ENCODE data around the gene EFTUD2.
A peak's percentile ranks its signal among the peaks of the same experiment; 100 is the strongest.

EFTUD2 gene

DNA sequence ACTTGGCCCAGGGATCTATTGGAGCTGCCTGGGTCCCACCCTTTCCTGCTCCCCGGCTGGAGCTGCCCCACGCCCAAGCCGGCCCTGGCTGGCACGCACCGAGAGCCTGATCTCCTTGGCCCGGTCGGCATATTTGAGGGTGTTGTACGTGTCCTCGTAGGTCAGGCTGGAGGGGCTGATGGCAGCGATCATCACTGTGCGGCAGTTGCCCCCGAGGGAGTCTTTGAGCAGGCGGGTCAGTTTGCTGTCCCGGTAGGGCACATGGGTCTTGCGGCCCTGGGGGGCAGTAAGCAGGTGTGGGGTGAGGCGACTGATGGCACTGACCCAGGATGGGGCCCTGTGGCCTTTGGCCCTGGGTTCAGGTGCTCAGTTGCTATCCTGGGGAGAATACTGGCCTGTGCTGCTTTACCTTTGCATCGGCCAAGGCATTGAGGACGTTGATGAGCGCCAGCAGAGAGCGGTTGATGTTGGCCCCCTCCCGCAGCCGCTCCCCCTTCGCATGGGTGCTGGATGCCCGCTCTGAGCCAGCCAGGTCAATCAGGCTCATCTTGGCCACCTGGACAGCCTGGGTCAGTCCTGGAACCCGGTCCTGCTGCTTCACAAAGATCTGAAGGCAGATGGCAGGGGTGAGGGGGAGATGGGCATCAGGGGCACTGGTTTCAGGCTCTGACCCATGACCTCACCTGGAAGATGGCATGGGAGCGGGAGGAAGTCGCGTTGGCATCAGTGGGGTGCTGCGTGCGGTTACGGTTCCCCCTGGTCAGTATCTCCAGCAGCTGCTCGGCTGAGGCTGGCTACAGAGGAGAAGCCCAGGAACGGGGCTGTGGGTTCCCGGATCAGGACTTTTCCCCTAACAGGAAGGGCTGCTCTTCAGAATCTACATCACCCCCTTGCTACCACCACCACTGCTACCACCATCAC lies 34.8 kb upstream of the EFTUD2 start:
- Histone ChIP-seq H3K4me1 (ENCODE audit: control insufficient read depth, insufficient read depth, low read length) (no peaks in the 10 kb centered on the region), H3K36me3 (ENCODE audit: control insufficient read depth in 2 of 2, insufficient read depth in 1 of 2, low read length in 2 of 2) (peaks cover 72 to 85% of the 10 kb centered on the region in 2 experiments), H3K4me3 (ENCODE audit: low read depth, low read length) (no peak overlapping the region), H3K27ac (ENCODE audit: extremely low read depth, low read depth, low read length) (no peak overlapping the region), H3K9me3 (ENCODE audit: control insufficient read depth, insufficient read depth, low read depth, low read length) (no peaks in the 10 kb centered on the region)
- POLR2A ChIA-PET: no interaction called here
- TF ChIP-seq, protein P1, sequence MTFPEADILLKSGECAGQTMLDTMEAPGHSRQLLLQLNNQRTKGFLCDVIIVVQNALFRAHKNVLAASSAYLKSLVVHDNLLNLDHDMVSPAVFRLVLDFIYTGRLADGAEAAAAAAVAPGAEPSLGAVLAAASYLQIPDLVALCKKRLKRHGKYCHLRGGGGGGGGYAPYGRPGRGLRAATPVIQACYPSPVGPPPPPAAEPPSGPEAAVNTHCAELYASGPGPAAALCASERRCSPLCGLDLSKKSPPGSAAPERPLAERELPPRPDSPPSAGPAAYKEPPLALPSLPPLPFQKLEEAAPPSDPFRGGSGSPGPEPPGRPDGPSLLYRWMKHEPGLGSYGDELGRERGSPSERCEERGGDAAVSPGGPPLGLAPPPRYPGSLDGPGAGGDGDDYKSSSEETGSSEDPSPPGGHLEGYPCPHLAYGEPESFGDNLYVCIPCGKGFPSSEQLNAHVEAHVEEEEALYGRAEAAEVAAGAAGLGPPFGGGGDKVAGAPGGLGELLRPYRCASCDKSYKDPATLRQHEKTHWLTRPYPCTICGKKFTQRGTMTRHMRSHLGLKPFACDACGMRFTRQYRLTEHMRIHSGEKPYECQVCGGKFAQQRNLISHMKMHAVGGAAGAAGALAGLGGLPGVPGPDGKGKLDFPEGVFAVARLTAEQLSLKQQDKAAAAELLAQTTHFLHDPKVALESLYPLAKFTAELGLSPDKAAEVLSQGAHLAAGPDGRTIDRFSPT (tag by site-specific recombination; IDR thresholded peaks at IDR 0.05): peak; percentile 72; the same call in 1 of the 2 replicates
- TF ChIP-seq, protein P2, sequence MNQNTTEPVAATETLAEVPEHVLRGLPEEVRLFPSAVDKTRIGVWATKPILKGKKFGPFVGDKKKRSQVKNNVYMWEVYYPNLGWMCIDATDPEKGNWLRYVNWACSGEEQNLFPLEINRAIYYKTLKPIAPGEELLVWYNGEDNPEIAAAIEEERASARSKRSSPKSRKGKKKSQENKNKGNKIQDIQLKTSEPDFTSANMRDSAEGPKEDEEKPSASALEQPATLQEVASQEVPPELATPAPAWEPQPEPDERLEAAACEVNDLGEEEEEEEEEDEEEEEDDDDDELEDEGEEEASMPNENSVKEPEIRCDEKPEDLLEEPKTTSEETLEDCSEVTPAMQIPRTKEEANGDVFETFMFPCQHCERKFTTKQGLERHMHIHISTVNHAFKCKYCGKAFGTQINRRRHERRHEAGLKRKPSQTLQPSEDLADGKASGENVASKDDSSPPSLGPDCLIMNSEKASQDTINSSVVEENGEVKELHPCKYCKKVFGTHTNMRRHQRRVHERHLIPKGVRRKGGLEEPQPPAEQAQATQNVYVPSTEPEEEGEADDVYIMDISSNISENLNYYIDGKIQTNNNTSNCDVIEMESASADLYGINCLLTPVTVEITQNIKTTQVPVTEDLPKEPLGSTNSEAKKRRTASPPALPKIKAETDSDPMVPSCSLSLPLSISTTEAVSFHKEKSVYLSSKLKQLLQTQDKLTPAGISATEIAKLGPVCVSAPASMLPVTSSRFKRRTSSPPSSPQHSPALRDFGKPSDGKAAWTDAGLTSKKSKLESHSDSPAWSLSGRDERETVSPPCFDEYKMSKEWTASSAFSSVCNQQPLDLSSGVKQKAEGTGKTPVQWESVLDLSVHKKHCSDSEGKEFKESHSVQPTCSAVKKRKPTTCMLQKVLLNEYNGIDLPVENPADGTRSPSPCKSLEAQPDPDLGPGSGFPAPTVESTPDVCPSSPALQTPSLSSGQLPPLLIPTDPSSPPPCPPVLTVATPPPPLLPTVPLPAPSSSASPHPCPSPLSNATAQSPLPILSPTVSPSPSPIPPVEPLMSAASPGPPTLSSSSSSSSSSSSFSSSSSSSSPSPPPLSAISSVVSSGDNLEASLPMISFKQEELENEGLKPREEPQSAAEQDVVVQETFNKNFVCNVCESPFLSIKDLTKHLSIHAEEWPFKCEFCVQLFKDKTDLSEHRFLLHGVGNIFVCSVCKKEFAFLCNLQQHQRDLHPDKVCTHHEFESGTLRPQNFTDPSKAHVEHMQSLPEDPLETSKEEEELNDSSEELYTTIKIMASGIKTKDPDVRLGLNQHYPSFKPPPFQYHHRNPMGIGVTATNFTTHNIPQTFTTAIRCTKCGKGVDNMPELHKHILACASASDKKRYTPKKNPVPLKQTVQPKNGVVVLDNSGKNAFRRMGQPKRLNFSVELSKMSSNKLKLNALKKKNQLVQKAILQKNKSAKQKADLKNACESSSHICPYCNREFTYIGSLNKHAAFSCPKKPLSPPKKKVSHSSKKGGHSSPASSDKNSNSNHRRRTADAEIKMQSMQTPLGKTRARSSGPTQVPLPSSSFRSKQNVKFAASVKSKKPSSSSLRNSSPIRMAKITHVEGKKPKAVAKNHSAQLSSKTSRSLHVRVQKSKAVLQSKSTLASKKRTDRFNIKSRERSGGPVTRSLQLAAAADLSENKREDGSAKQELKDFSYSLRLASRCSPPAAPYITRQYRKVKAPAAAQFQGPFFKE (tag by site-specific recombination; IDR thresholded peaks at IDR 0.05; ENCODE audit: borderline replicate concordance): no peak
- no peak for TF ChIP-seq ZNF596 (tag by site-specific recombination; IDR thresholded peaks at IDR 0.05)
- no peak for TF ChIP-seq ZNF610 (tag by site-specific recombination; IDR thresholded peaks at IDR 0.05; ENCODE audit: borderline replicate concordance)
- TF ChIP-seq ZNF521 (tag by site-specific recombination; IDR thresholded peaks at IDR 0.05): no peak
- CTCF ChIA-PET: no interaction called here

DNA sequence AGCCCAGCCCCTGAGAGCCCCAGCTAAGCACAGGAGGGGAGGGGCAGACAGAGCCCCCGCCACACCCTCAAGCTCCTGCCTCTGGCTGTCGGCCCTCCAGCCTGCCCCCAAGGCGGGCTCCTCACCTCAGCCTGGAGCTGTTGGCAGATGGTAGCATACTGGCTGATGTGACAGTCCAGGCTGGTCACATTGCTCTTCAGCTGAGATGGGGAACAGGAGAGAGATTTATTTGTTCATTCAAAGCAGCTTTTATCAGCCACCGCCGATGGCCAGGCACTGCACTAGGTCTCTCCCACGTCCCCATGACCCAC lies 33.5 kb upstream of the EFTUD2 start:
- TF ChIP-seq, protein P3, sequence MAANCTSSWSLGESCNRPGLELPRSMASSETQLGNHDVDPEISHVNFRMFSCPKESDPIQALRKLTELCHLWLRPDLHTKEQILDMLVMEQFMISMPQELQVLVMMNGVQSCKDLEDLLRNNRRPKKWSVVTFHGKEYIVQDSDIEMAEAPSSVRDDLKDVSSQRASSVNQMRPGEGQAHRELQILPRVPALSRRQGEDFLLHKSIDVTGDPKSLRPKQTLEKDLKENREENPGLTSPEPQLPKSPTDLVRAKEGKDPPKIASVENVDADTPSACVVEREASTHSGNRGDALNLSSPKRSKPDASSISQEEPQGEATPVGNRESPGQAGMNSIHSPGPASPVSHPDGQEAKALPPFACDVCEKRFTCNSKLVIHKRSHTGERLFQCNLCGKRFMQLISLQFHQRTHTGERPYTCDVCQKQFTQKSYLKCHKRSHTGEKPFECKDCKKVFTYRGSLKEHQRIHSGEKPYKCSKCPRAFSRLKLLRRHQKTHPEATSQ (tag by site-specific recombination; IDR thresholded peaks at IDR 0.05): no peak
- TF ChIP-seq ZNF654 (tag by site-specific recombination; IDR thresholded peaks at IDR 0.05; ENCODE audit: low read depth): no peak
- TF ChIP-seq ZFHX2 (tag by site-specific recombination; conservative IDR thresholded peaks at IDR 0.05): no peak
- TF ChIP-seq ZNF324 (tag by site-specific recombination; IDR thresholded peaks at IDR 0.05): no peak
- Histone ChIP-seq H3K9me3 (ENCODE audit: control insufficient read depth, insufficient read depth, low read depth, low read length) (no peaks in the 10 kb centered on the region), H3K36me3 (ENCODE audit: control insufficient read depth in 2 of 2, insufficient read depth in 1 of 2, low read length in 2 of 2) (peaks cover 69 to 90% of the 10 kb centered on the region in 2 experiments), H3K27ac (ENCODE audit: extremely low read depth, low read depth, low read length) (no peak overlapping the region), H3K4me1 (ENCODE audit: control insufficient read depth, insufficient read depth, low read length) (no peaks in the 10 kb centered on the region), H3K4me3 (ENCODE audit: low read depth, low read length) (no peak overlapping the region)
- POLR2A ChIA-PET: no interaction called here
- CTCF ChIA-PET: interaction anchor here (0.7 to 4.9 kb wide), 4 partner anchors 12 to 165 kb away, joined by 3 to 41 read pairs (median 13); no protein-coding TSS in a partner anchor

All from HEK293 (cell line).